A673 (cell line): Measurements from ENCODE around the gene TMEM26.

Experiments used
- EZH2 ChIP-seq: fragments of 200-600 bp; sonication (generic); IDR thresholded peaks from 2 replicates; pipeline ENCODE4 v1.6.1; 2017; ENCODE audit warnings: borderline replicate concordance, low read depth, mild to moderate bottlenecking, mixed read lengths, antibody characterized with exemption, low read length; ENCODE audit not compliant: poor library complexity, severe bottlenecking
- TF ChIP-seq, protein P1 (sequence below): fragments of 300-800, 200-600 bp; sonication (generic); conservative IDR thresholded peaks from 2 replicates; pipeline ENCODE4 v1.5.1; 2017; ENCODE audit warnings: low read depth, mild to moderate bottlenecking, antibody characterized with exemption, low read length, moderate library complexity, mixed read lengths

- TF ChIP-seq, protein P1, sequence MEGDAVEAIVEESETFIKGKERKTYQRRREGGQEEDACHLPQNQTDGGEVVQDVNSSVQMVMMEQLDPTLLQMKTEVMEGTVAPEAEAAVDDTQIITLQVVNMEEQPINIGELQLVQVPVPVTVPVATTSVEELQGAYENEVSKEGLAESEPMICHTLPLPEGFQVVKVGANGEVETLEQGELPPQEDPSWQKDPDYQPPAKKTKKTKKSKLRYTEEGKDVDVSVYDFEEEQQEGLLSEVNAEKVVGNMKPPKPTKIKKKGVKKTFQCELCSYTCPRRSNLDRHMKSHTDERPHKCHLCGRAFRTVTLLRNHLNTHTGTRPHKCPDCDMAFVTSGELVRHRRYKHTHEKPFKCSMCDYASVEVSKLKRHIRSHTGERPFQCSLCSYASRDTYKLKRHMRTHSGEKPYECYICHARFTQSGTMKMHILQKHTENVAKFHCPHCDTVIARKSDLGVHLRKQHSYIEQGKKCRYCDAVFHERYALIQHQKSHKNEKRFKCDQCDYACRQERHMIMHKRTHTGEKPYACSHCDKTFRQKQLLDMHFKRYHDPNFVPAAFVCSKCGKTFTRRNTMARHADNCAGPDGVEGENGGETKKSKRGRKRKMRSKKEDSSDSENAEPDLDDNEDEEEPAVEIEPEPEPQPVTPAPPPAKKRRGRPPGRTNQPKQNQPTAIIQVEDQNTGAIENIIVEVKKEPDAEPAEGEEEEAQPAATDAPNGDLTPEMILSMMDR = no peak; the same call in 1 of the 2 replicates
- TF ChIP-seq EZH2 = no peak
Observed at GRCh38 chr10:61465901-61466632, 12.9 kb upstream of the TMEM26 start.
